Inflammatory macrophage treated with lipopolysaccharide for 4 hours (primary cell): Measurements from ENCODE around the gene FBXW8.

Experiments
- DNase-seq: peaks from one replicate; pipeline ENCODE4 v3.0.0-alpha.2; 2020

The FBXW8 gene

GRCh38 chr12:116887897-116888296 lies 22.9 kb upstream of the FBXW8 start:
- no peak for DNase-seq

- no peak for DNase-seq
Observed at GRCh38 chr12:116890330-116890729, 20.4 kb upstream of the FBXW8 start.

GRCh38 chr12:116891019-116891418 lies 19.7 kb upstream of the FBXW8 start:
- DNase-seq, result no peak

- DNase-seq, result no peak
Observed at GRCh38 chr12:116892349-116893140, 18.2 kb upstream of the FBXW8 start.

GRCh38 chr12:116894913-116895312 lies 15.8 kb upstream of the FBXW8 start:
- DNase-seq, result no peak

GRCh38 chr12:116896411-116896924 lies 14.3 kb upstream of the FBXW8 start:
- DNase-seq, result no peak

GRCh38 chr12:116897476-116897875 lies 13.3 kb upstream of the FBXW8 start:
- no peak for DNase-seq

- DNase-seq, result no peak
Observed at GRCh38 chr12:116898669-116899068, 12.1 kb upstream of the FBXW8 start.

GRCh38 chr12:116901612-116902011 lies 9.1 kb upstream of the FBXW8 start:
- DNase-seq, result no peak

- no peak for DNase-seq
Observed at GRCh38 chr12:116903818-116904217, 6.9 kb upstream of the FBXW8 start.

- no peak for DNase-seq
Observed at GRCh38 chr12:116906285-116906684, 4.5 kb upstream of the FBXW8 start.

GRCh38 chr12:116910280-116910644 lies 488 bp upstream of the FBXW8 start:
- DNase-seq, result no peak

GRCh38 chr12:116915326-116915725 lies 4.6 kb downstream of the FBXW8 start:
- DNase-seq, result no peak

GRCh38 chr12:116916122-116916521 lies 5.4 kb downstream of the FBXW8 start:
- no peak for DNase-seq

- no peak for DNase-seq
Observed at GRCh38 chr12:116916714-116917114, 6.0 kb downstream of the FBXW8 start.

GRCh38 chr12:116918464-116918863 lies 7.7 kb downstream of the FBXW8 start:
- DNase-seq, result peak; percentile 12

- no peak for DNase-seq
Observed at GRCh38 chr12:116919247-116919661, 8.5 kb downstream of the FBXW8 start.

GRCh38 chr12:116919706-116920485 lies 9.1 kb downstream of the FBXW8 start:
- no peak for DNase-seq

GRCh38 chr12:116920939-116921338 lies 10.2 kb downstream of the FBXW8 start:
- DNase-seq, result no peak

- DNase-seq, result no peak
Observed at GRCh38 chr12:116922194-116922897, 11.6 kb downstream of the FBXW8 start.

GRCh38 chr12:116924558-116925453 lies 14.1 kb downstream of the FBXW8 start:
- no peak for DNase-seq
